GM19239 (cell line): Measurements from ENCODE around the gene PPFIA1.

ENCODE experiments used
- DNase-seq: peaks from one replicate; pipeline ENCODE4 v3.0.0; 2011; ENCODE audit warnings: low spot score; ENCODE audit not compliant: insufficient read length
- FAIRE-seq: peaks from 2 replicates; lab custom pipeline; 2011; peaks lifted over from hg19 to GRCh38; lab: Jason Lieb, UNC

PPFIA1 gene

DNA sequence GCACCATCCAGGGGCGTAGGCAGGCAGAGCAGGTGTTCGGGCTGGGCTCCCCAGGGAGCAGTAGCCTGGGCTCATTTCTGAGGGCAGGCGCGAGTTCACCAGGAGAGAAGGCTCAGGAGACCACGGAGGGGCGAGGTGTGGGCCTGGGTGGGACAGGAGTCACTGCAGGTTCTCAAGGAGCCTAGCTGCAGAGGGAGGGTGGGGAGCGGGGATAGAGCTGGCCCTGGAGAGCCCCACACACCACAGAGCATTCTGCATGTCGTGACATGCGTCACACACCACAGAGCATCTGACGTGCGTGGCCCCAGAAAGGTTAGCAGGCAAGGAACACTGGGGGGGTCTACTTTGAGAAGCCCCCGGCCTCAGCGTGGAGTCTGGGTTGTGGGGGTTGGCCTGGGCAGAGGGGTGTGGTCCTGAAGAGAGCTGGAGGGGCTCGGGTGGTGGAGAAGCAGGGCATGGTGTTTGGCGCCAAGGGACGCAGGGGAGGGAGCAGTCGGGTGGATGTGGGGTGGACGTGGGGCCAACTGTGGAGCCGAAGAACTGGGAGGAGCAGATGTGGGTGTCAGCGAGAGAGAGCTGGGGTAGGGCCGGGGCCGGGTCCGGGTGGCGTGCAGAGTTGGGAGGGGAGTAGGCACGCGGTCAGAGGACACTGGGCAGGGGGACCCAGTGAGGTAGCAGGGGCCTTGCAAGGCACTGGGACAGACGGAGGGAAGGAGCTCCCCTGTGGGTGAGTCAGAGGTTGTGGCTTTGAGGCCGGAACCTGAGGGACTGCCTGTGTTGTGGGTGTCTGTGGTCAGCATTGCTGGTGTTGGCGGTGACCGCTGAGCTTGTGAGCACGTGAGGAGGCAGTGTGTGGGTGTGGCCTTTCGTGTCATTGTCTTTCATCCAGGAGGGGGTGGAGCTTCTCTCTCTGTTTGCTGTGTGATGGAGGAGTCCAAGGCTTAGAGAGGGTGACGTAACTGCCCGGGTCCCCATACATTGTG is 153.3 kb downstream of the PPFIA1 start:
- DNase-seq, result peak; percentile 46

DNA sequence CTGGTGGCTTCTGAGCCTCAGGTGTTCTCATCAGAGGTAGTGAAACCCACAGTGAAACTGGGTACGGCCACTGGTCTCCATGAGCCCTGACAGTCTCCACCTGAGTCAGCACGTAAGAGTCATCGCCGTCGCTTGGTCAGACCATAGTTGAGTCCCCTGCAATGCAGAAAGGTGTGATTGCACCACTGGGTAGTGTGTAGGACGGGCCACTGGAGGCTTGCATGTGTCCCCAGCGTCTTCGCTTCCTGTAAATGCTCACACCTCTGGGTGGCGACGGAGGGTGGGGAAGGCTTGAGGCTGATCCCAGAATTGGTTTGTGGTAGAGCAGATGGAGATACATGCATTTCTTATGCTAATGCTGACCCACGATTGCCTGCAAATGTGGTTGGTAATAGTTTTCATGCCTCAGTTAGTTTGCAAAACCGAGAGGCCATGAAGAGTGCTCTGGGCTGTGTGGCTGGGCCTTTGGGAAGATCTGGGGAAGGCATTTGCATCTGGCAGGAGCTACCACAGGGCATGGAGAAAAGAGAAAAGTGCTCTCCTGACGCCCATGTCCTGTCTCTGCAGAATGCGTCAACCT is 154.4 kb downstream of the PPFIA1 start:
- FAIRE-seq (no peak), DNase-seq (no peak)

More for the DNA sequence above, 153.3 kb downstream of the PPFIA1 start:
- no peak for FAIRE-seq

DNA sequence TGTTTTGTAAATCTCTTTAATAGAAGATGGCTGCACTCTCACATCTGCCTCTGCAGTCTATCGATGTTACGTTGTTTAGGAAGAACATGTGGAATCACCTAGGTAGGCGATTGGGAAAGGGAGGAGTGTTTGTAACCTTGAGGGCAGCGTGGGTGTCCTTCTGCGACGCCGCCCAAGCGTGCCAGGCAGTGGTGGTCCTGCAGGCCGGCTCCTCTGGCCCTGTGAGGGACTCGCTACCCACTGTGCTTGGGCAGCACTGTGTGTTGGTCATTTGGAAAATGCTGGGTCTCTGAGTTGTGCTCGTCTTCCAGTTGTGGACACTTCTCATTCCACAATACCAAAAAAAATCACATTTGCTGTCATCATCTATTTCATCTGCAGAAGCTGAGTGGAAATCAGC is 156.9 kb downstream of the PPFIA1 start:
- no peak for FAIRE-seq
- no peak for DNase-seq

- FAIRE-seq, result no peak
- no peak for DNase-seq
Measured at GRCh38 chr11:70428701-70429427, 158.4 kb downstream of the PPFIA1 start.

GRCh38 chr11:70429428-70429705 is 158.9 kb downstream of the PPFIA1 start:
- no peak for FAIRE-seq
- no peak for DNase-seq

DNA sequence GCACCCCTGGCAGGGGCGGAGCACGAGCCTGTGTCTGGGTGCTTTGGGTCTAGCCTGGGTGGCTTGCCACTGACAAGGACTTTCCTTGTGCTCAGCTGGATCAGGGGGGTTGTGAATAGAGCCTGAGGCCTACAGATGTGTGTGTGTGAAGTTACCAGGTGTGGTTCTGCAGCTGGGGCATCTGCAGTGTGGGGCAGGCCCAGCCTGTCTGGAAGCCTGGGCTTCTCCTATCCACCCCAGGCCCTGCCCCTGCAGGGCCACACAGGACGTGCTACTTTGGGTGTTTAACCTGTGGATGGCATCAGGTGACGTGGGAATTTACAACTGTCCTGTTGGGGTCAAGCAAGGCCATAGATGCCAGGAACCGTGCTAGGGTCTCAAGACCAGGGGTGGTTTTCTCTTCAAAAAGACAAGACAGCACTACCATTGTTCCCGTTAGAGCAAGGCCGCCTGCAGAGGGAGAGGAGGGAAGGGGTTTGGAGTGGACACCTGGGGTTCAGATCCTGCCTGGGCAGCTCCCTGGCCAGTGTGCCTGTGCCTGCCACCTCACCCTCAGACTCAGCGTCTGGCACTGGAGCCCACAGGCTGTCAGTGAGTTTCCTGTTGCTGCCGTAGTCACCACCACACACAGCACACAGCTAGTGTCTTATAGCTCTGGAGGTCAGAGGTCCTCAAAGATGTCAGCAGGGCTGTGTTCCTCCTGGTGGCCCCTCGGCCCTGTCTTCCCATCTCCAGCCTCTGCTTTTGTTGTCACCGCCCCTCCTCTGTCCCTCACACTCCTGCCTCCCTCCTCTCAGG is 159.4 kb downstream of the PPFIA1 start:
- DNase-seq, result no peak
- no peak for FAIRE-seq

GRCh38 chr11:70430671-70431574 is 160.4 kb downstream of the PPFIA1 start:
- FAIRE-seq (no peak), DNase-seq (no peak)

DNA sequence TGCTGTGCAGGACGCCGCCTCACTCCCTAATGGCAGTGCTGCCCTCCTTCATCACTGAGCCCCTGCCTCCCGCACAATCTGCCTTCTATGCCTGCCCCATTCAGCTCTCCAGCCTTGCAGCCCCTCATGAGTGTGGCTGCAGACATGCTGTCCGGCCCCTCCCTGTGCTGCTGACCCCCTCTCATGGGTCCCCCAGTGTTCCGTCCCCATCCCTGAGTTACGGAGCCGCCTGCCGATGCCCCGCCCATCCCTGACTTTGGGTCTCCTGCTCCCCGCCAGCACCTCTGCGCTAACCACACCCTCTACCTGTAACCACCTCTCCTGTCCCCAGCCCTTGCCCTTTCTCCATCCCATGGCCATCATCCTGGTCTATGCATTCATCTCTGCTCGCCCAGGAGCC is 161.1 kb downstream of the PPFIA1 start:
- FAIRE-seq (no peak), DNase-seq (no peak)

GRCh38 chr11:70432065-70432464 is 161.6 kb downstream of the PPFIA1 start:
- FAIRE-seq (no peak), DNase-seq (no peak)

GRCh38 chr11:70432580-70432979 is 162.1 kb downstream of the PPFIA1 start:
- no peak for FAIRE-seq
- no peak for DNase-seq

GRCh38 chr11:70433038-70433437 is 162.5 kb downstream of the PPFIA1 start:
- no peak for DNase-seq
- FAIRE-seq, result no peak

GRCh38 chr11:70433526-70433925 is 163.0 kb downstream of the PPFIA1 start:
- DNase-seq (no peak), FAIRE-seq (no peak)
